Caco-2 (cell line): ENCODE measurements around the gene AGAP1. TPM values are rescaled to one million over a fixed set of nuclear protein-coding genes. Genes with fewer than 3 reads are reported as not detected.

Experiments used
- BruUV-seq: library from RNA; stranded (reverse); fragments of 400-500 nt; replicated peaks from 2 replicates; lab custom pipeline; 2021; lab: Mats Ljungman, UMichigan
- CTCF ChIA-PET: fragments of 300-600 bp; sonication (Branson Sonifier 250); formaldehyde crosslinking; loops from one replicate; lab custom pipeline; 2022; ENCODE audit warnings: antibody characterized with exemption; lab: Charles Lee
- POLR2A ChIA-PET: fragments of 300-600 bp; sonication (Branson Sonifier 250); formaldehyde crosslinking; loops from one replicate; lab custom pipeline; 2022; ENCODE audit warnings: antibody characterized with exemption; lab: Charles Lee
- DNase-seq, 2 experiments: peaks; one replicate each; pipeline versions ENCODE4 v3.0.0 to v3.0.0-alpha.2; 2020 to 2022
- H3K27me3 ChIP-seq: replicated peaks from 2 replicates; pipeline ENCODE4 v1.6.0; 2011; ENCODE audit warnings: low read length; ENCODE audit not compliant: control insufficient read depth, insufficient read depth
- H3K36me3 ChIP-seq: 2 replicates; pipeline ENCODE4 v1.5.1; 2011; ENCODE audit warnings: low read length; ENCODE audit not compliant: control insufficient read depth, insufficient read depth
- H3K4me1 ChIP-seq: fragments of 250-450 bp; sonication (Bioruptor Pico); 2 replicates; pipeline ENCODE4 v1.5.1; 2020; ENCODE audit warnings: mild to moderate bottlenecking
- H3K4me3 ChIP-seq: 2 replicates; pipeline ENCODE4 v1.5.1; 2011; ENCODE audit warnings: low read depth, mild to moderate bottlenecking, control low read depth, low read length
- H3K9me3 ChIP-seq: fragments of 250-450 bp; sonication (Bioruptor Pico); 2 replicates; pipeline ENCODE4 v1.5.1; 2020; ENCODE audit warnings: mild to moderate bottlenecking, moderate library complexity
- H3K27ac Mint-ChIP-seq: one replicate; pipeline ENCODE4 v1.8.0; 2022; ENCODE audit warnings: mixed read lengths; ENCODE audit not compliant: unreplicated experiment
- H3K27me3 Mint-ChIP-seq: one replicate; pipeline ENCODE4 v1.8.0; 2022; ENCODE audit warnings: mixed read lengths; ENCODE audit not compliant: insufficient read depth, unreplicated experiment
- H3K36me3 Mint-ChIP-seq: one replicate; pipeline ENCODE4 v1.8.0; 2022; ENCODE audit warnings: mild to moderate bottlenecking, mixed read lengths; ENCODE audit not compliant: insufficient read depth, unreplicated experiment
- H3K4me1 Mint-ChIP-seq: one replicate; pipeline ENCODE4 v1.8.0; 2022; ENCODE audit warnings: low read depth, mixed read lengths; ENCODE audit not compliant: unreplicated experiment
- H3K4me3 Mint-ChIP-seq: one replicate; pipeline ENCODE4 v1.8.0; 2022; ENCODE audit warnings: mild to moderate bottlenecking, moderate library complexity, mixed read lengths; ENCODE audit not compliant: unreplicated experiment
- H3K9me3 Mint-ChIP-seq: one replicate; pipeline ENCODE4 v1.8.0; 2022; ENCODE audit warnings: mixed read lengths; ENCODE audit not compliant: unreplicated experiment
- CTCF ChIP-seq, 2 experiments: fragments of 200-600 bp in 1 of 2; IDR thresholded peaks; 1 replicate in 1 of 2; 2 replicates in 1 of 2; pipeline versions ENCODE4 v1.5.1 to v1.8.0; 2011 to 2022; ENCODE audit warnings: antibody characterized with exemption in 1 of 2, control low read depth in 1 of 2, inconsistent platforms in 1 of 2, low read depth in 1 of 2, low read length in 1 of 2, mild to moderate bottlenecking in 1 of 2, moderate library complexity in 1 of 2; ENCODE audit not compliant: insufficient read depth in 1 of 2, severe bottlenecking in 1 of 2, unreplicated experiment in 1 of 2
- intact Hi-C: fragments of 100-400 bp; cut with micrococcal nuclease; formaldehyde crosslinking; loops from one replicate; pipeline ENCODE4 v1.10.0; 2022; ENCODE audit not compliant: unreplicated experiment
- total RNA-seq: library from RNA; stranded (reverse); gene quantifications from 2 replicates; pipeline ENCODE4 v1.2.3, GENCODE V29; 2022

Gene AGAP1
- total RNA-seq, 1 experiment from 2014 or later: 41.7 TPM

GRCh38 chr2:235719146-235719942 lies 225.5 kb downstream of the AGAP1 start:
- no peak for DNase-seq
- H3K27ac Mint-ChIP-seq: no peak overlapping the region
- ChIA-PET POLR2A (no interaction called here), CTCF (no interaction called here)
- no peaks in the 10 kb centered on the region for H3K4me1 Mint-ChIP-seq
- intact Hi-C loops: no loop called here
- H3K4me3 Mint-ChIP-seq: no peak overlapping the region
- TF ChIP-seq CTCF (IDR thresholded peaks at IDR 0.05; ENCODE audit: insufficient read depth in 1 of 2, low read depth in 1 of 2, low read length in 1 of 2, severe bottlenecking in 1 of 2, unreplicated experiment in 1 of 2): no peak
- Histone ChIP-seq H3K27me3 (no peaks in the 10 kb centered on the region), H3K4me1 (no peaks in the 10 kb centered on the region), H3K4me3 (no peak overlapping the region), H3K9me3 (no peaks in the 10 kb centered on the region), H3K36me3 (no peaks in the 10 kb centered on the region)
- no peaks in the 10 kb centered on the region for H3K9me3 Mint-ChIP-seq
- no peaks in the 10 kb centered on the region for H3K27me3 Mint-ChIP-seq
- H3K36me3 Mint-ChIP-seq: peaks cover 14% of the 10 kb centered on the region
- BruUV-seq: no TSS peak

GRCh38 chr2:235721625-235722024 lies 227.8 kb downstream of the AGAP1 start:
- H3K27ac Mint-ChIP-seq: no peak overlapping the region
- H3K4me3 Mint-ChIP-seq: no peak overlapping the region
- DNase-seq: no peak
- peaks cover 12% of the 10 kb centered on the region for H3K36me3 Mint-ChIP-seq
- Histone ChIP-seq H3K4me3 (no peak overlapping the region), H3K36me3 (no peaks in the 10 kb centered on the region), H3K4me1 (peaks cover under 1% of the 10 kb centered on the region; the same call in 1 of the 2 replicates), H3K9me3 (no peaks in the 10 kb centered on the region), H3K27me3 (no peaks in the 10 kb centered on the region)
- no TSS peak for BruUV-seq
- H3K9me3 Mint-ChIP-seq: no peaks in the 10 kb centered on the region
- no peaks in the 10 kb centered on the region for H3K27me3 Mint-ChIP-seq
- intact Hi-C loops: no loop called here
- CTCF ChIA-PET: no interaction called here
- no peak for TF ChIP-seq CTCF (IDR thresholded peaks at IDR 0.05; ENCODE audit: insufficient read depth in 1 of 2, low read depth in 1 of 2, low read length in 1 of 2, severe bottlenecking in 1 of 2, unreplicated experiment in 1 of 2)
- POLR2A ChIA-PET: no interaction called here
- H3K4me1 Mint-ChIP-seq: peaks cover 5% of the 10 kb centered on the region

GRCh38 chr2:235722869-235723268 lies 229.0 kb downstream of the AGAP1 start:
- peaks cover 6% of the 10 kb centered on the region for H3K4me1 Mint-ChIP-seq
- POLR2A ChIA-PET: no interaction called here
- TF ChIP-seq CTCF (IDR thresholded peaks at IDR 0.05; ENCODE audit: insufficient read depth in 1 of 2, low read depth in 1 of 2, low read length in 1 of 2, severe bottlenecking in 1 of 2, unreplicated experiment in 1 of 2): no peak
- no peak for DNase-seq
- H3K4me3 Mint-ChIP-seq: no peak overlapping the region
- no peak overlapping the region for H3K27ac Mint-ChIP-seq
- no peaks in the 10 kb centered on the region for H3K9me3 ChIP-seq
- H3K36me3 Mint-ChIP-seq: peaks cover 6% of the 10 kb centered on the region
- H3K9me3 Mint-ChIP-seq: no peaks in the 10 kb centered on the region
- H3K4me1 ChIP-seq: peaks cover 4% of the 10 kb centered on the region; the same call in 1 of the 2 replicates
- H3K4me3 ChIP-seq: no peak overlapping the region
- BruUV-seq: no TSS peak
- H3K36me3 ChIP-seq: no peaks in the 10 kb centered on the region
- no peaks in the 10 kb centered on the region for H3K27me3 Mint-ChIP-seq
- CTCF ChIA-PET: no interaction called here
- no peaks in the 10 kb centered on the region for H3K27me3 ChIP-seq
- intact Hi-C loops: no loop called here
